H1 (cell line): ENCODE measurements around the gene PLIN4. TPM values are rescaled to one million over a fixed set of nuclear protein-coding genes. Genes with fewer than 3 reads are reported as not detected.

ENCODE experiments used
- CTCF ChIA-PET: fragments of 300-600 bp; sonication (Branson Sonifier 250); formaldehyde crosslinking; loops from one replicate; lab custom pipeline; 2021; ENCODE audit not compliant: partially characterized antibody; lab: Charles Lee
- POLR2A ChIA-PET: fragments of 300-600 bp; sonication (Branson Sonifier 250); formaldehyde crosslinking; loops from one replicate; lab custom pipeline; 2021; ENCODE audit warnings: inconsistent platforms; ENCODE audit not compliant: partially characterized antibody; lab: Charles Lee
- DNase-seq, 2 experiments: peaks; one replicate each; pipeline versions ENCODE4 v3.0.0 to v3.0.0-alpha.2; 2010 to 2022; ENCODE audit warnings: low spot score in 2 of 2, low read depth in 1 of 2, mixed read lengths in 1 of 2
- FAIRE-seq: peaks from 2 replicates; lab custom pipeline; 2011; peaks lifted over from hg19 to GRCh38; lab: Jason Lieb, UNC
- H2AFZ ChIP-seq: 2 replicates; pipeline ENCODE4 v1.8.1; 2012; ENCODE audit warnings: low read length, inconsistent platforms
- H2AK5ac ChIP-seq: 2 replicates; pipeline ENCODE4 v1.6.1; 2013; ENCODE audit warnings: low read depth, low read length
- H2BK120ac ChIP-seq: replicated peaks from 2 replicates; pipeline ENCODE3; 2013; ENCODE audit warnings: low read depth, low read length, inconsistent platforms
- H2BK12ac ChIP-seq: 2 replicates; pipeline ENCODE4 v1.6.1; 2013; ENCODE audit warnings: low read depth, low read length
- H2BK15ac ChIP-seq: 2 replicates; pipeline ENCODE4 v1.6.1; 2013; ENCODE audit warnings: low read length
- H2BK20ac ChIP-seq: 2 replicates; pipeline ENCODE4 v1.6.1; 2013; ENCODE audit warnings: low read length
- H2BK5ac ChIP-seq: 2 replicates; pipeline ENCODE4 v1.6.1; 2013; ENCODE audit warnings: low read depth, low read length
- H3K14ac ChIP-seq: 2 replicates; pipeline ENCODE4 v1.6.1; 2013; ENCODE audit warnings: inconsistent platforms; ENCODE audit not compliant: insufficient read length
- H3K18ac ChIP-seq: 2 replicates; pipeline ENCODE4 v1.6.1; 2013; ENCODE audit warnings: low read length; ENCODE audit errors: extremely low read depth
- H3K23ac ChIP-seq: 2 replicates; pipeline ENCODE4 v1.6.1; 2013; ENCODE audit warnings: inconsistent platforms; ENCODE audit not compliant: insufficient read length
- H3K23me2 ChIP-seq: 2 replicates; pipeline ENCODE4 v1.6.1; 2013; ENCODE audit warnings: low read depth, low read length
- H3K27ac ChIP-seq: 2 replicates; pipeline ENCODE4 v1.6.1; 2011; ENCODE audit warnings: low read depth, low read length, inconsistent platforms
- H3K27me3 ChIP-seq, 4 experiments: replicated peaks in 1 of 4; 1 replicate in 1 of 4; 2 replicates in 3 of 4; pipeline versions ENCODE4 v1.6.1 to v1.8.1; 2011 to 2013; ENCODE audit warnings: low read length in 3 of 4, mild to moderate bottlenecking in 3 of 4, inconsistent platforms in 2 of 4, mixed read lengths in 2 of 4, moderate library complexity in 1 of 4; ENCODE audit not compliant: control insufficient read depth in 3 of 4, insufficient read depth in 3 of 4; ENCODE audit errors: extremely low read depth in 1 of 4
- H3K36me3 ChIP-seq, 4 experiments: 2 replicates each; pipeline versions ENCODE4 v1.6.1 to v1.8.1; 2011 to 2013; ENCODE audit warnings: mild to moderate bottlenecking in 4 of 4, low read length in 3 of 4, moderate library complexity in 2 of 4, control low read depth in 1 of 4, inconsistent platforms in 1 of 4; ENCODE audit not compliant: insufficient read depth in 4 of 4, control insufficient read depth in 2 of 4
- H3K4ac ChIP-seq: replicated peaks from 2 replicates; pipeline ENCODE3; 2013; ENCODE audit warnings: low read length, low read depth, mixed read lengths, inconsistent platforms; ENCODE audit not compliant: insufficient read length
- H3K4me1 ChIP-seq, 4 experiments: replicated peaks in 1 of 4; 1 replicate in 1 of 4; 2 replicates in 3 of 4; pipeline versions ENCODE4 v1.6.1 to v1.8.1; 2011 to 2013; ENCODE audit warnings: low read length in 3 of 4, inconsistent platforms in 2 of 4, mixed read lengths in 1 of 4; ENCODE audit not compliant: insufficient read depth in 4 of 4, control insufficient read depth in 3 of 4
- H3K4me2 ChIP-seq, 2 experiments: 2 replicates each; pipeline versions ENCODE4 v1.6.1 to v1.8.1; 2011 to 2013; ENCODE audit warnings: low read depth in 2 of 2, low read length in 2 of 2, control low read depth in 1 of 2, inconsistent platforms in 1 of 2, mild to moderate bottlenecking in 1 of 2; ENCODE audit not compliant: insufficient read depth in 1 of 2
- H3K4me3 ChIP-seq, 4 experiments: fragments of 200-600, 300-600 bp in 1 of 4; sonication (generic), shearing (Covaris generic), sonication (Bioruptor Twin) in 1 of 4; 2 replicates each; pipeline versions ENCODE4 v1.5.1 to v1.8.1; 2011 to 2016; ENCODE audit warnings: low read length in 4 of 4, low read depth in 3 of 4, control low read depth in 2 of 4, inconsistent platforms in 2 of 4, mild to moderate bottlenecking in 2 of 4, mixed read lengths in 1 of 4, moderate library complexity in 1 of 4; ENCODE audit not compliant: insufficient read depth in 2 of 4; ENCODE audit errors: extremely low read depth in 1 of 4
- H3K56ac ChIP-seq: replicated peaks from 2 replicates; pipeline ENCODE3; 2013; ENCODE audit warnings: low read depth, mild to moderate bottlenecking, mixed read lengths, low read length, inconsistent platforms; ENCODE audit not compliant: insufficient read length
- H3K79me1 ChIP-seq: 2 replicates; pipeline ENCODE4 v1.6.1; 2013; ENCODE audit warnings: low read depth, low read length, control low read depth
- H3K79me2 ChIP-seq, 2 experiments: 2 replicates each; pipeline versions ENCODE4 v1.6.1 to v1.8.1; 2012 to 2013; ENCODE audit warnings: low read length in 2 of 2, mild to moderate bottlenecking in 2 of 2, inconsistent platforms in 1 of 2; ENCODE audit not compliant: insufficient read depth in 2 of 2, control insufficient read depth in 1 of 2
- H3K9ac ChIP-seq, 4 experiments: replicated peaks in 1 of 4; 1 replicate in 1 of 4; 2 replicates in 3 of 4; pipeline versions ENCODE4 v1.6.1 to v1.8.1; 2011 to 2013; ENCODE audit warnings: low read depth in 3 of 4, low read length in 3 of 4, control low read depth in 2 of 4, mild to moderate bottlenecking in 2 of 4, moderate library complexity in 2 of 4, inconsistent platforms in 1 of 4; ENCODE audit errors: extremely low read depth in 1 of 4
- H3K9me3 ChIP-seq, 2 experiments: 2 replicates each; pipeline versions ENCODE4 v1.6.1 to v1.8.1; 2012 to 2013; ENCODE audit warnings: mild to moderate bottlenecking in 2 of 2, moderate library complexity in 2 of 2, control low read depth in 1 of 2, inconsistent platforms in 1 of 2, low read depth in 1 of 2, low read length in 1 of 2, mixed read lengths in 1 of 2; ENCODE audit not compliant: insufficient read depth in 2 of 2
- H4K20me1 ChIP-seq, 2 experiments: replicated peaks in 1 of 2; 2 replicates each; pipeline versions ENCODE3 to v1.8.1; 2011 to 2013; ENCODE audit warnings: inconsistent platforms in 2 of 2, low read length in 2 of 2, mild to moderate bottlenecking in 1 of 2; ENCODE audit not compliant: insufficient read depth in 2 of 2, control insufficient read depth in 1 of 2
- H4K5ac ChIP-seq: 2 replicates; pipeline ENCODE4 v1.6.1; 2013; ENCODE audit warnings: low read length, low read depth, mixed read lengths, inconsistent platforms; ENCODE audit not compliant: insufficient read length
- H4K8ac ChIP-seq: 2 replicates; pipeline ENCODE4 v1.8.0; 2013; ENCODE audit warnings: mild to moderate bottlenecking, moderate library complexity, low read length, inconsistent platforms; ENCODE audit not compliant: insufficient read depth; ENCODE audit errors: extremely low read depth
- H4K91ac ChIP-seq: replicated peaks from 2 replicates; pipeline ENCODE3; 2013; ENCODE audit warnings: low read length, mixed read lengths, inconsistent platforms; ENCODE audit not compliant: insufficient read length
- ASH2L ChIP-seq: fragments of 200-600, 300-600 bp; sonication (generic); IDR thresholded peaks from one replicate; pipeline ENCODE4 v1.7.1; 2017; ENCODE audit warnings: low read length
- CBX5 ChIP-seq: fragments of 300-800, 300-1000 bp; sonication (generic); IDR thresholded peaks from 2 replicates; pipeline ENCODE4 v1.7.1; 2016; ENCODE audit warnings: antibody characterized with exemption, low read length, low read depth
- CHD1 ChIP-seq: IDR thresholded peaks from 2 replicates; pipeline ENCODE4 v1.6.1; 2012; ENCODE audit warnings: low read depth, low read length, improper control_type of control experiment
- EGR1 ChIP-seq: IDR thresholded peaks from 2 replicates; pipeline ENCODE4 v1.6.1; 2011; ENCODE audit warnings: low read depth, low read length, borderline replicate concordance
- KDM5A ChIP-seq: fragments of 200-600 bp; IDR thresholded peaks from 2 replicates; pipeline ENCODE4 v1.7.1; 2012; ENCODE audit warnings: mild to moderate bottlenecking, low read length, inconsistent platforms, mixed read lengths
- POLR2AphosphoS5 ChIP-seq: IDR thresholded peaks from 2 replicates; pipeline ENCODE4 v1.6.1; 2011; ENCODE audit warnings: low read depth, low read length
- POU5F1 ChIP-seq: IDR thresholded peaks from 2 replicates; pipeline ENCODE4 v1.6.1; 2011; ENCODE audit warnings: low read depth, mild to moderate bottlenecking, low read length, moderate library complexity
- RNF2 ChIP-seq: fragments of 200-900, 300-1000 bp; sonication (generic); IDR thresholded peaks from 2 replicates; pipeline ENCODE4 v1.7.1; 2016; ENCODE audit warnings: borderline replicate concordance, low read depth, mild to moderate bottlenecking, antibody characterized with exemption, low read length; ENCODE audit not compliant: poor library complexity, severe bottlenecking; ENCODE audit errors: missing control alignments
- TAF1 ChIP-seq: IDR thresholded peaks from 2 replicates; pipeline ENCODE4 v1.6.1; 2011; ENCODE audit warnings: mild to moderate bottlenecking, low read depth, low read length
- TCF12 ChIP-seq: IDR thresholded peaks from 2 replicates; pipeline ENCODE4 v1.6.1; 2011; ENCODE audit warnings: low read depth, mild to moderate bottlenecking, low read length
- YY1 ChIP-seq: IDR thresholded peaks from 2 replicates; pipeline ENCODE4 v1.6.1; 2011; ENCODE audit warnings: low read depth, mild to moderate bottlenecking, low read length
- WGBS, 2 experiments: shearing (Covaris generic) in 1 of 2; methylation state at CpG; one replicate each; pipeline versions ENCODE4 v1.1.6 to v1.1.7; 2013 to 2015; ENCODE audit warnings: low lambda C conversion rate in 2 of 2, mixed read lengths in 2 of 2, inconsistent platforms in 1 of 2, low coverage in 1 of 2, missing lambda C conversion rate in 1 of 2; ENCODE audit not compliant: insufficient replicate concordance in 2 of 2, insufficient coverage in 1 of 2, insufficient read length in 1 of 2; ENCODE audit errors: extremely low coverage in 1 of 2, missing lambda C conversion rate in 1 of 2; 5-methylcytosine and 5-hydroxymethylcytosine counted together
- polyA plus RNA-seq, 7 experiments: library from polyadenylated mRNA; depleted of rRNA in 3 of 7; stranded (reverse) in 5 of 7; unstranded in 2 of 7; fragments of >200 nt in 5 of 7; fragments of 200-250 nt in 2 of 7; gene quantifications; 1 replicate in 5 of 7; 2 replicates in 1 of 7; 4 replicates in 1 of 7; pipeline versions ENCODE4 v1.2.1 to v1.2.3, GENCODE V29; 2011 to 2013; ENCODE audit warnings: missing spikeins in 2 of 7, mixed read lengths in 2 of 7
- total RNA-seq: library from RNA; stranded (reverse); fragmentation: NEBNext Ultra II Directional; extraction: Animal tissue kit (Norgen Biotek cat#: 25700); gene quantifications from 2 replicates; pipeline ENCODE4 v1.2.1, GENCODE V29; 2021
- TF ChIP-seq, protein P1 (sequence below): IDR thresholded peaks from 2 replicates; pipeline ENCODE4 v1.6.1; 2012; ENCODE audit warnings: inconsistent platforms

PLIN4 gene
- total and polyA plus RNA-seq, 2 of the 8 experiments (the other 6 are each of a cell fraction or from before 2014, with no cell fraction given) = 0.35 to 0.45 TPM

- Histone ChIP-seq H3K4me3 (no peak overlapping the region), H2BK5ac (no peak overlapping the region), H4K5ac (no peak overlapping the region), H2BK120ac (no peak overlapping the region), H3K27me3 (no peaks in the 10 kb centered on the region; a peak in 1 of 7 replicates), H4K8ac (no peak overlapping the region), H2BK20ac (no peak overlapping the region), H3K56ac (no peak overlapping the region), H2AFZ (no peak overlapping the region), H3K9me3 (no peaks in the 10 kb centered on the region), H3K23me2 (peaks cover 10% of the 10 kb centered on the region; the same call in 1 of the 2 replicates), H3K79me2 (0 out of 4 replicates have a peak, but pooled peaks cover 0 to 3% of the 10 kb centered on the region in 2 experiments), H3K9ac (no peak overlapping the region), H2BK12ac (no peak overlapping the region), H3K14ac (no peak overlapping the region), H4K91ac (no peak overlapping the region), H3K23ac (no peak overlapping the region), H3K4ac (no peak overlapping the region), H3K27ac (no peak overlapping the region), H2AK5ac (no peak overlapping the region), H3K79me1 (peaks cover 6% of the 10 kb centered on the region), H3K4me1 (no peaks in the 10 kb centered on the region), H3K36me3 (peaks cover 14 to 71% (median 56%) of the 10 kb centered on the region in 4 experiments), H2BK15ac (no peak overlapping the region), H4K20me1 (peaks cover 7 to 17% of the 10 kb centered on the region in 2 experiments), H3K4me2 (no peak overlapping the region), H3K18ac (no peak overlapping the region)
- no peak for FAIRE-seq
- CTCF ChIA-PET = interaction anchor here (0.6 to 2.7 kb wide), 2 partner anchors 29 to 30 kb away, joined by 3 to 13 read pairs; no protein-coding TSS in a partner anchor
- WGBS, 2 experiments = 97% methylated on average over 27 of the region's 61 CpGs; no CpG with 5 or more reads in 1 of the 2 experiments
- DNase-seq = no peak
- POLR2A ChIA-PET = interaction anchor here (0.8 to 3.8 kb wide), 7 partner anchors 10 to 46 kb away, joined by 3 to 19 read pairs (median 3); partner anchors contain the start of gene UBXN6
- TF ChIP-seq ASH2L (no peak), TCF12 (no peak), POLR2AphosphoS5 (no peak), KDM5A (no peak), CHD1 (no peak), POU5F1 (no peak), RNF2 (no peak), CBX5 (no peak), EGR1 (no peak), TAF1 (no peak), YY1 (no peak)
- TF ChIP-seq, protein P1, sequence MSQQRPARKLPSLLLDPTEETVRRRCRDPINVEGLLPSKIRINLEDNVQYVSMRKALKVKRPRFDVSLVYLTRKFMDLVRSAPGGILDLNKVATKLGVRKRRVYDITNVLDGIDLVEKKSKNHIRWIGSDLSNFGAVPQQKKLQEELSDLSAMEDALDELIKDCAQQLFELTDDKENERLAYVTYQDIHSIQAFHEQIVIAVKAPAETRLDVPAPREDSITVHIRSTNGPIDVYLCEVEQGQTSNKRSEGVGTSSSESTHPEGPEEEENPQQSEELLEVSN = no peak
Measured at GRCh38 chr19:4493929-4494690, 24.2 kb downstream of the PLIN4 start.
